ENCODE results near the gene ZNF513. TPM values are rescaled to one million over a fixed set of nuclear protein-coding genes. Genes with fewer than 3 reads are reported as not detected.

Gene ZNF513
- total and polyA plus RNA-seq, 2 donors (not counting 3 experiments of a cell fraction or from before 2014, with no cell fraction given): 19.0 to 30.6 TPM

- H3K4me3 ChIP-seq (replicated peaks in 1 of 3; ENCODE audit: insufficient read depth in 1 of 3, low read depth in 1 of 3, low read length in 3 of 3): no peak overlapping the region
- intact Hi-C loops (cut with micrococcal nuclease): no loop called here
- H3K4me2 ChIP-seq (ENCODE audit: insufficient read depth, low read length): no peak overlapping the region
- no peaks in the 10 kb centered on the region for H3K9me3 ChIP-seq (replicated peaks; ENCODE audit: control insufficient read depth, insufficient read depth, low read length)
- H3K4me1 ChIP-seq (ENCODE audit: control insufficient read depth, extremely low read depth, insufficient read depth, low read length): no peaks in the 10 kb centered on the region
- no peaks in the 10 kb centered on the region for H3K9me1 ChIP-seq (replicated peaks; ENCODE audit: control insufficient read depth, extremely low read depth, insufficient read depth, low read length)
- H3K79me2 ChIP-seq (ENCODE audit: control insufficient read depth, insufficient read depth, low read length): peaks cover 75% of the 10 kb centered on the region
- peaks cover 3% of the 10 kb centered on the region for H4K20me1 ChIP-seq (replicated peaks; ENCODE audit: control insufficient read depth, extremely low read depth, insufficient read depth, low read length)
- H2AFZ ChIP-seq (ENCODE audit: low read depth, low read length): no peak overlapping the region
- CTCF ChIA-PET: interaction anchor here (1.0 kb wide), 1 partner anchor 22 kb away, joined by 3 read pairs; no protein-coding TSS in a partner anchor
- H3K9ac ChIP-seq (replicated peaks; ENCODE audit: extremely low read depth, insufficient read depth, low read length): no peak overlapping the region
- no peak overlapping the region for H3K27ac ChIP-seq (ENCODE audit: insufficient read depth, low read depth, low read length)
- no peak for DNase-seq (ENCODE audit: low read depth, low spot score)
- peaks cover 2 to 3% of the 10 kb centered on the region in 2 experiments for H3K36me3 ChIP-seq (ENCODE audit: control insufficient read depth in 2 of 2, extremely low read depth in 1 of 2, insufficient read depth in 2 of 2, low read length in 2 of 2)
- dilution Hi-C loops (cut with MboI; ENCODE audit: extremely low pct_ligation_motif_present, low sequenced_read_pairs): no loop called here
- TF ChIP-seq GATA2 (IDR thresholded peaks at IDR 0.05; ENCODE audit: insufficient read depth, insufficient read length, low read depth, low read length) (no peak), EZH2 (IDR thresholded peaks at IDR 0.05; ENCODE audit: borderline replicate concordance, low read depth, low read length, severe bottlenecking) (no peak), FOS (IDR thresholded peaks at IDR 0.05; ENCODE audit: borderline replicate concordance, insufficient read depth, low read length) (no peak)
- POLR2A ChIA-PET: no interaction called here
- FAIRE-seq: no peak
- no TSS peak for BruUV-seq (replicated peaks)
- no peaks in the 10 kb centered on the region for H3K27me3 ChIP-seq (ENCODE audit: control insufficient read depth in 2 of 2, insufficient read depth in 2 of 2, low read length in 2 of 2)
Measured at GRCh38 chr2:27347641-27348040, 32.9 kb downstream of the ZNF513 start.

- Histone ChIP-seq H3K4me2 (ENCODE audit: insufficient read depth, low read length) (no peak overlapping the region), H4K20me1 (replicated peaks; ENCODE audit: control insufficient read depth, extremely low read depth, insufficient read depth, low read length) (no peaks in the 10 kb centered on the region), H3K27ac (ENCODE audit: insufficient read depth, low read depth, low read length) (no peak overlapping the region), H3K9me3 (replicated peaks; ENCODE audit: control insufficient read depth, insufficient read depth, low read length) (no peaks in the 10 kb centered on the region), H3K27me3 (ENCODE audit: control insufficient read depth in 2 of 2, insufficient read depth in 2 of 2, low read length in 2 of 2) (no peaks in the 10 kb centered on the region), H3K4me1 (ENCODE audit: control insufficient read depth, extremely low read depth, insufficient read depth, low read length) (no peaks in the 10 kb centered on the region), H3K36me3 (ENCODE audit: control insufficient read depth in 2 of 2, extremely low read depth in 1 of 2, insufficient read depth in 2 of 2, low read length in 2 of 2) (peaks cover 17 to 34% of the 10 kb centered on the region in 2 experiments), H3K4me3 (replicated peaks in 1 of 3; ENCODE audit: insufficient read depth in 1 of 3, low read depth in 1 of 3, low read length in 3 of 3) (no peak overlapping the region), H3K9me1 (replicated peaks; ENCODE audit: control insufficient read depth, extremely low read depth, insufficient read depth, low read length) (no peaks in the 10 kb centered on the region), H2AFZ (ENCODE audit: low read depth, low read length) (no peak overlapping the region), H3K9ac (replicated peaks; ENCODE audit: extremely low read depth, insufficient read depth, low read length) (no peak overlapping the region), H3K79me2 (ENCODE audit: control insufficient read depth, insufficient read depth, low read length) (no peaks in the 10 kb centered on the region)
- ChIA-PET POLR2A (no interaction called here), CTCF (no interaction called here)
- FAIRE-seq: no peak
- TF ChIP-seq POLR2A (IDR thresholded peaks at IDR 0.05; ENCODE audit: low read depth, low read length): no peak
- TF ChIP-seq MYC (IDR thresholded peaks at IDR 0.05; ENCODE audit: low read depth, low read length): no peak
- TF ChIP-seq JUN (IDR thresholded peaks at IDR 0.05; ENCODE audit: borderline replicate concordance, insufficient read depth, insufficient read length, low read depth): no peak
- TF ChIP-seq GATA2 (IDR thresholded peaks at IDR 0.05; ENCODE audit: insufficient read depth, insufficient read length, low read depth, low read length): no peak
- TF ChIP-seq CTCF (IDR thresholded peaks at IDR 0.05; ENCODE audit: extremely low read depth in 1 of 2, insufficient read depth in 1 of 2, low read depth in 1 of 2, low read length in 2 of 2): no peak
- no peak for TF ChIP-seq EZH2 (IDR thresholded peaks at IDR 0.05; ENCODE audit: borderline replicate concordance, low read depth, low read length, severe bottlenecking)
- TF ChIP-seq MAX (IDR thresholded peaks at IDR 0.05; ENCODE audit: insufficient read depth, insufficient read length): no peak
- TF ChIP-seq FOS (IDR thresholded peaks at IDR 0.05; ENCODE audit: borderline replicate concordance, insufficient read depth, low read length): no peak
- no peak for TF ChIP-seq POLR2AphosphoS5 (IDR thresholded peaks at IDR 0.05; ENCODE audit: insufficient read depth, low read depth, low read length)
- BruUV-seq (replicated peaks): no TSS peak
- intact Hi-C loops (cut with micrococcal nuclease) (no loop called here), dilution Hi-C loops (cut with MboI; ENCODE audit: extremely low pct_ligation_motif_present, low sequenced_read_pairs) (no loop called here)
- no peak for DNase-seq (ENCODE audit: low read depth, low spot score)
Measured at GRCh38 chr2:27336173-27336572, 44.4 kb downstream of the ZNF513 start.

Data from endothelial cell of umbilical vein (primary cell).